SK-N-SH (cell line): ENCODE measurements around the gene MAP4K3.

Experiments
- CTCF ChIP-seq: fragments of 200-600 bp; sonication (generic); IDR thresholded peaks from 2 replicates; pipeline ENCODE4 v1.6.1; 2017; ENCODE audit warnings: antibody characterized with exemption, mild to moderate bottlenecking, moderate library complexity
- EP300 ChIP-seq, 2 experiments: IDR thresholded peaks; 2 replicates each; pipeline versions ENCODE4 v1.4.0 to v1.6.1; 2012; ENCODE audit warnings: borderline replicate concordance in 1 of 2, low read depth in 1 of 2, low read length in 1 of 2
- MEF2A ChIP-seq: IDR thresholded peaks from 2 replicates; pipeline ENCODE4 v1.4.0; 2012; ENCODE audit warnings: low read depth, borderline replicate concordance
- NRF1 ChIP-seq: IDR thresholded peaks from 2 replicates; pipeline ENCODE4 v1.6.1; 2012; ENCODE audit warnings: low read depth, mild to moderate bottlenecking, low read length
- RCOR1 ChIP-seq: fragments of 150-350 bp; IDR thresholded peaks from 2 replicates; pipeline ENCODE4 v1.6.1; 2017; ENCODE audit warnings: antibody characterized with exemption, low read length
- SMC3 ChIP-seq: IDR thresholded peaks from 2 replicates; pipeline ENCODE4 v1.6.1; 2012; ENCODE audit warnings: low read depth, low read length, improper control_type of control experiment
- TAF1 ChIP-seq: IDR thresholded peaks from 2 replicates; pipeline ENCODE4 v1.6.1; 2012; ENCODE audit warnings: low read depth, mild to moderate bottlenecking, low read length, moderate library complexity, borderline replicate concordance
- USF1 ChIP-seq: IDR thresholded peaks from 2 replicates; pipeline ENCODE4 v1.4.0; 2012; ENCODE audit warnings: low read depth, borderline replicate concordance
- YY1 ChIP-seq: IDR thresholded peaks from 2 replicates; pipeline ENCODE4 v1.4.0; 2012; ENCODE audit warnings: low read depth, mild to moderate bottlenecking

GRCh38 chr2:39246382-39246980 is 190.6 kb downstream of the MAP4K3 start:
- TF ChIP-seq SMC3 (no peak), CTCF (no peak), EP300 (IDR thresholded peaks at IDR 0.05; ENCODE audit: borderline replicate concordance in 1 of 2, low read depth in 1 of 2, low read length in 1 of 2) (no peak), TAF1 (no peak), YY1 (no peak), MEF2A (no peak), USF1 (no peak), NRF1 (no peak), RCOR1 (no peak)
